H9 (cell line): ENCODE results near the gene ZMIZ1. TPM values are rescaled to one million over a fixed set of nuclear protein-coding genes. Genes with fewer than 3 reads are reported as not detected.
A peak's percentile ranks its signal among the peaks of the same experiment; 100 is the strongest.

Experiments used
- DNase-seq: peaks from one replicate; pipeline ENCODE4 v3.0.0-alpha.2; 2017
- H2AFZ ChIP-seq: one replicate; pipeline ENCODE4 v1.6.1; 2013; ENCODE audit warnings: mild to moderate bottlenecking, low read length, control low read depth, moderate library complexity
- H2AK5ac ChIP-seq: 2 replicates; pipeline ENCODE4 v1.6.1; 2013; ENCODE audit warnings: low read length, control low read depth, mixed read lengths; ENCODE audit not compliant: insufficient read length
- H2BK120ac ChIP-seq: one replicate; pipeline ENCODE4 v1.6.1; 2013; ENCODE audit warnings: low read depth, mild to moderate bottlenecking, low read length, control low read depth, inconsistent platforms; ENCODE audit not compliant: poor library complexity, severe bottlenecking
- H2BK12ac ChIP-seq: 2 replicates; pipeline ENCODE4 v1.6.1; 2013; ENCODE audit warnings: low read length, control low read depth, mixed read lengths, low read depth; ENCODE audit not compliant: insufficient read length
- H2BK15ac ChIP-seq: 2 replicates; pipeline ENCODE4 v1.6.1; 2013; ENCODE audit warnings: low read depth, low read length, control low read depth
- H2BK20ac ChIP-seq: one replicate; pipeline ENCODE4 v1.6.1; 2013; ENCODE audit warnings: low read depth, mild to moderate bottlenecking, low read length, control low read depth, inconsistent platforms; ENCODE audit not compliant: poor library complexity, severe bottlenecking
- H2BK5ac ChIP-seq: 2 replicates; pipeline ENCODE4 v1.6.1; 2013; ENCODE audit warnings: low read length, control low read depth, mixed read lengths; ENCODE audit not compliant: insufficient read length
- H3K14ac ChIP-seq: 2 replicates; pipeline ENCODE4 v1.6.1; 2013; ENCODE audit warnings: low read length, control low read depth; ENCODE audit not compliant: insufficient read depth
- H3K18ac ChIP-seq: 2 replicates; pipeline ENCODE4 v1.6.1; 2013; ENCODE audit warnings: low read depth, mild to moderate bottlenecking, mixed read lengths, low read length, control low read depth; ENCODE audit not compliant: insufficient read length
- H3K23ac ChIP-seq: 2 replicates; pipeline ENCODE4 v1.6.1; 2013; ENCODE audit warnings: low read length, control low read depth, mixed read lengths, low read depth; ENCODE audit not compliant: insufficient read length
- H3K23me2 ChIP-seq: 2 replicates; pipeline ENCODE4 v1.6.1; 2013; ENCODE audit warnings: low read depth, mild to moderate bottlenecking, mixed read lengths, low read length, control low read depth; ENCODE audit not compliant: insufficient read length, poor library complexity, severe bottlenecking
- H3K27ac ChIP-seq: 2 replicates; pipeline ENCODE4 v1.5.1; 2013; ENCODE audit warnings: low read length, control low read depth, mixed read lengths, low read depth; ENCODE audit not compliant: insufficient read length
- H3K27me3 ChIP-seq: 2 replicates; pipeline ENCODE4 v1.6.1; 2013; ENCODE audit warnings: low read length, control low read depth, inconsistent platforms; ENCODE audit not compliant: insufficient read depth
- H3K4ac ChIP-seq: 2 replicates; pipeline ENCODE4 v1.6.1; 2013; ENCODE audit warnings: low read depth, mild to moderate bottlenecking, control low read depth, inconsistent platforms, low read length, moderate library complexity
- H3K4me1 ChIP-seq: 2 replicates; pipeline ENCODE4 v1.6.1; 2013; ENCODE audit warnings: low read length, control low read depth, inconsistent platforms; ENCODE audit not compliant: insufficient read depth
- H3K4me2 ChIP-seq: 2 replicates; pipeline ENCODE4 v1.6.1; 2013; ENCODE audit warnings: low read length, control low read depth, mixed read lengths; ENCODE audit not compliant: insufficient read length, insufficient read depth
- H3K56ac ChIP-seq: 2 replicates; pipeline ENCODE4 v1.6.1; 2013; ENCODE audit warnings: low read depth, mild to moderate bottlenecking, mixed read lengths, low read length, control low read depth; ENCODE audit not compliant: insufficient read length
- H3K79me1 ChIP-seq: 2 replicates; pipeline ENCODE4 v1.6.1; 2013; ENCODE audit warnings: low read depth, mild to moderate bottlenecking, moderate library complexity, low read length, control low read depth, inconsistent platforms; ENCODE audit not compliant: insufficient read depth, poor library complexity, severe bottlenecking
- H3K79me2 ChIP-seq: 2 replicates; pipeline ENCODE4 v1.6.1; 2013; ENCODE audit warnings: low read length, control low read depth, inconsistent platforms; ENCODE audit not compliant: insufficient read depth
- H3K9ac ChIP-seq: 2 replicates; pipeline ENCODE4 v1.6.1; 2013; ENCODE audit warnings: low read length, control low read depth, mixed read lengths; ENCODE audit not compliant: insufficient read length; ENCODE audit errors: extremely low read depth
- H3K9me3 ChIP-seq: one replicate; pipeline ENCODE4 v1.6.1; 2013; ENCODE audit warnings: low read depth, low read length, inconsistent platforms; ENCODE audit not compliant: control insufficient read depth
- H3T11ph ChIP-seq: one replicate; pipeline ENCODE4 v1.6.1; 2013; ENCODE audit warnings: mild to moderate bottlenecking, low read length, control low read depth, inconsistent platforms
- H4K20me1 ChIP-seq: one replicate; pipeline ENCODE4 v1.6.1; 2013; ENCODE audit not compliant: control insufficient read depth, insufficient read length, insufficient read depth
- H4K5ac ChIP-seq: 2 replicates; pipeline ENCODE4 v1.6.1; 2013; ENCODE audit warnings: low read depth, mild to moderate bottlenecking, mixed read lengths, low read length, control low read depth; ENCODE audit not compliant: insufficient read length
- H4K8ac ChIP-seq: replicated peaks from 2 replicates; pipeline ENCODE4 v1.6.1; 2013; ENCODE audit warnings: low read length, control low read depth, mixed read lengths, low read depth; ENCODE audit not compliant: insufficient read length
- H4K91ac ChIP-seq: 2 replicates; pipeline ENCODE4 v1.6.1; 2013; ENCODE audit warnings: low read depth, mild to moderate bottlenecking, moderate library complexity, mixed read lengths, low read length, control low read depth; ENCODE audit not compliant: insufficient read length
- H3K27ac Mint-ChIP-seq, 3 experiments: 2 replicates in 2 of 3; 3 replicates in 1 of 3; pipeline ENCODE4 v1.8.0; 2020 to 2021; ENCODE audit warnings: mixed read lengths in 3 of 3, mild to moderate bottlenecking in 1 of 3, moderate library complexity in 1 of 3
- H3K27me3 Mint-ChIP-seq: 2 replicates; pipeline ENCODE4 v1.8.0; 2021; ENCODE audit warnings: low read depth, mild to moderate bottlenecking, moderate library complexity, mixed read lengths
- H3K36me3 Mint-ChIP-seq, 3 experiments: 2 replicates in 2 of 3; 3 replicates in 1 of 3; pipeline ENCODE4 v1.8.0; 2020 to 2021; ENCODE audit warnings: low read depth in 3 of 3, mixed read lengths in 3 of 3; ENCODE audit not compliant: insufficient read depth in 1 of 3
- H3K4me1 Mint-ChIP-seq, 2 experiments: 2 replicates each; pipeline ENCODE4 v1.8.0; 2020; ENCODE audit warnings: mixed read lengths in 2 of 2
- H3K4me3 Mint-ChIP-seq, 2 experiments: 2 replicates in 1 of 2; 3 replicates in 1 of 2; pipeline ENCODE4 v1.8.0; 2020 to 2021; ENCODE audit warnings: mild to moderate bottlenecking in 2 of 2, mixed read lengths in 2 of 2, moderate library complexity in 1 of 2
- H3K9me3 Mint-ChIP-seq, 2 experiments: 2 replicates in 1 of 2; 3 replicates in 1 of 2; pipeline ENCODE4 v1.8.0; 2020; ENCODE audit warnings: mild to moderate bottlenecking in 2 of 2, mixed read lengths in 2 of 2, moderate library complexity in 1 of 2
- CTCF ChIP-seq: fragments of 200-600 bp; sonication (generic); conservative IDR thresholded peaks from 3 replicates; pipeline ENCODE4 v1.8.0; 2021; ENCODE audit warnings: antibody characterized with exemption, mild to moderate bottlenecking
- WGBS: extraction: QIAGEN DNeasy Blood & Tissue Kit; methylation state at CpG from one replicate; pipeline ENCODE4 v1.1.7; 2013; ENCODE audit warnings: missing lambda C conversion rate, low lambda C conversion rate, mixed read lengths; ENCODE audit not compliant: insufficient read length; ENCODE audit errors: extremely low coverage; 5-methylcytosine and 5-hydroxymethylcytosine counted together
- total RNA-seq: library from RNA; stranded (reverse); gene quantifications from 2 replicates; pipeline ENCODE4 v1.2.1, GENCODE V29; 2021

The ZMIZ1 gene
- total RNA-seq, 1 experiment from 2014 or later, result 36.9 TPM

GRCh38 chr10:79067241-79068202, 1.2 kb upstream of the ZMIZ1 start:
- H3K27ac ChIP-seq, result no peak overlapping the region
- peaks cover 31 to 36% of the 10 kb centered on the region in 2 experiments for H3K4me1 Mint-ChIP-seq

More at GRCh38 chr10:79067241-79068202, 1.2 kb upstream of the ZMIZ1 start:
- Histone ChIP-seq H3K4ac (no peak overlapping the region), H4K5ac (no peak overlapping the region), H2BK12ac (no peak overlapping the region), H2AK5ac (no peak overlapping the region), H3K79me2 (peaks cover 10% of the 10 kb centered on the region), H3K56ac (no peak overlapping the region), H2BK20ac (no peak overlapping the region), H4K8ac (no peak overlapping the region), H4K20me1 (no peaks in the 10 kb centered on the region), H2BK120ac (no peak overlapping the region), H4K91ac (no peak overlapping the region), H3K9ac (no peak overlapping the region), H2AFZ (no peak overlapping the region), H3K18ac (no peak overlapping the region), H3K14ac (no peak overlapping the region), H3K79me1 (no peaks in the 10 kb centered on the region), H3K4me1 (peaks cover 18% of the 10 kb centered on the region; the same call in 1 of the 2 replicates), H3T11ph (no peak overlapping the region), H2BK15ac (no peak overlapping the region), H3K27me3 (no peaks in the 10 kb centered on the region; the same call in 1 of the 2 replicates), H3K9me3 (no peaks in the 10 kb centered on the region), H3K4me2 (peak overlapping the region; percentile 70), H3K23ac (no peak overlapping the region), H2BK5ac (no peak overlapping the region), H3K23me2 (peaks cover 32% of the 10 kb centered on the region)
- Mint-ChIP-seq H3K27ac (no peak overlapping the region), H3K4me3 (peak overlapping the region; percentile 66 to 93), H3K27me3 (peaks cover 31% of the 10 kb centered on the region), H3K9me3 (no peaks in the 10 kb centered on the region), H3K36me3 (peaks cover 0 to 2% (median 0%) of the 10 kb centered on the region in 3 experiments; a peak in 1 of 7 replicates)
- DNase-seq, result peak; percentile 94
- TF ChIP-seq CTCF, result no peak; the same call in 2 of the 3 replicates
- no CpG with 5 or more reads among the region's 81 CpGs for WGBS
